Measurements from ENCODE around the gene KRT79.
"Not testable (repeated sequence)": the region's sequence is repeated elsewhere in the genome, so short reads cannot be mapped to it uniquely, and the experiment has no call there.

The KRT79 gene

GRCh38 chr12:52860102-52860823, 26.2 kb upstream of the KRT79 start:
- DNase-seq: no peak

DNA sequence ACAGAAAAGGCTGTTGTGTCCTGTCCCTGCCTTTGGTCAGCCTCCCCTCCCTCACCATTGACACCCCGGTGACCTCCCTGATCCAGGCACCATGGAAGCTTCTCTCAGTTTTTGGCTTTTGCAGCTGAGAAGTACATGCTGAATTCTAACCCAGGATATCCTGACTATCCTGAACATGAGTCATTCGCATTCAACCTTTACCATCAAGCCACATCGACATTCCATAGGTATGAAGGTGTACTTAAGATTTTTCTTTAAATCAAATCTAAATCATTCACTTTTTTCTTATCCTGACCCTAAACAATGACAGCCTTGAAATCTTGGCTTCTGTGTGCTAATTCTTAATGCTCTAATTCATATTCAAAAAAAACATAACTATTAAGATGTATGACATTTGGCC, 23.4 kb upstream of the KRT79 start:
- DNase-seq: no peak

DNA sequence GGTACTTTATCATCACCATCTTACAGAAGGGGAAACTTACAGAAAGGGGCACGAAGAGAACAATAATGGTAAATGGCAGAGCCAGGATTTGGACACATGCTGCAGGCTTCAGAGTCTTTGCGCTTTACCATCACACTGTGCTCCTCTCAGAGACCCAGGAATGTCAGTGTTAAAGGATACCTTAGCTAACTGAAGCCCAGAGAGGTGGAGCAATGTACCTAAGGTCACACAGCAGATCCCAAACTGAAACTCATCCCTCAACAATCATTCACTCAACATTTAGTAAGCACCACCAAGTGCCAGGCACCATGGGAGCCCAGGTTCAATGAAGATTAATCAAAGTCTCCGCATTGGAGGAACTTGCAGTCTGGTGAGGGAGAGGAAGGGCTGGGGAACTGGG, 22.7 kb upstream of the KRT79 start:
- DNase-seq: no peak

DNA sequence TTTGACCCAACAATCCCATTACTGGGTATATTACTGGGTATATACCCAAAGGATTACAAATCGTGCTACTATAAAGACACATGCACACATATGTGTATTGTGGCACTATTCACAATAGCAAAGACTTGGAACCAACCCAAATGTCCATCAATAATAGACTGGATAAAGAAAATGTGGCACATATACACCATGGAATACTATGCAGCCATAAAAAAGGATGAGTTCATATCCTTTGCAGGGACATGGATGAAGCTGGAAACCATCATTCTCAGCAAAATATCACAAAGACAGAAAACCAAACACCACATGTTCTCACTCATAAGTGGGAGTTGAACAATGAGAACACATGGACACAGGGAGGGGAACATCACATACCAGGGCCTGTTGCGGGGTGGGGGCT, 22.0 kb upstream of the KRT79 start:
- not testable (repeated sequence) for DNase-seq

DNA sequence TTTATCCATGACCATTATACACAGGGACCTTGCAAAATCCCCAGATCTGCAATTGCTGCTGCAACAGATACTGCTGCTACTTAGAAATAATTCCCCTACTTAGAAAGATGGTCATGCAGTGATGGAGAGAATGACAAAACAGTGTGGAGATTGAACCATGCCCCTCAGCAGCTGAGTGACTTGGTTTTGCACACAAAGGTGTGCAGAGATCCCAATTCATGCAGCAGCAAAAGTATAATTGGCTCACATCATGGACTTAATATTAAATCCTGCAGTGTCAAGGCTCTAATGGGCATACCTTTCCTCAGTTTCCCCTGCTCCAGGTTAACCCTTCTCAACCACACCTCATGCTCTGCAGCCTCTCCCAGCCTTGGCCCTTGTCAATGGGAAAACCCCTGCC, 17.7 kb upstream of the KRT79 start:
- no peak for DNase-seq

- no peak for DNase-seq
These were observed 16.6 kb upstream of the KRT79 start for GRCh38 chr12:52850681-52851080.

- DNase-seq: no peak
These were observed 15.4 kb upstream of the KRT79 start for GRCh38 chr12:52849511-52849910.

DNA sequence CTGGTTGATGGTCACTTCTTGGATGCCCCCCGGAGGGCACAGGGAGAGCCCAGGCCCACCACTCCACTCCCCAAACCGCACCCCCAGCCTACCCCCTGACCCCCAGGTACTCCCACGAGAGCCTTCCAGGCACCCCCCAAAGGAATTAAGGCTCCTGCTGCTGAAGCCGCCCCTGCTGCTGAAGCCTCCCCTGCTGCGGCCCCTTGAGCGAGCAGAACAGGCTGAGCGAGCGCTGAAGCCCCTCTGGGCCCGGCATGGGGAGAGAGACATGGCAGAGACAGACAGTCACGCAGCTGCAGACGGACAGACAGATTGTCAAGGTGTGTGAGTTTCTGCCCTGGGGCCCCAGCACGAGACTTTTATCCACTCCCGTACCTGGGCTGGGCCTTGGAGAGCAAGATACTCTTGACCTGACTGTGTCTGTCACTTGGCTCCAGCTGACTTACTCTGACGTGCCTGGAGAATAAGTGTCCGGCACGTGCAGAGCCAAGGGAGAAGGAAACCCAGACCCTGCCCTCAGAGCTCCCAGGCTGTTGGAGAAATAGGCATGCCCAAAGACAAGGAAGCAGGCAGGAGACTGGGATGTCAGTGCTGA, 14.6 kb upstream of the KRT79 start, which contains the start of gene KRT78:
TSS of gene KRT78 (minus strand) at position 334 of the 595 bp plus-strand sequence. CDS start at position 270, 64 bp downstream.
- DNase-seq: no peak

GRCh38 chr12:52847335-52848102, 13.4 kb upstream of the KRT79 start:
- DNase-seq: no peak

DNA sequence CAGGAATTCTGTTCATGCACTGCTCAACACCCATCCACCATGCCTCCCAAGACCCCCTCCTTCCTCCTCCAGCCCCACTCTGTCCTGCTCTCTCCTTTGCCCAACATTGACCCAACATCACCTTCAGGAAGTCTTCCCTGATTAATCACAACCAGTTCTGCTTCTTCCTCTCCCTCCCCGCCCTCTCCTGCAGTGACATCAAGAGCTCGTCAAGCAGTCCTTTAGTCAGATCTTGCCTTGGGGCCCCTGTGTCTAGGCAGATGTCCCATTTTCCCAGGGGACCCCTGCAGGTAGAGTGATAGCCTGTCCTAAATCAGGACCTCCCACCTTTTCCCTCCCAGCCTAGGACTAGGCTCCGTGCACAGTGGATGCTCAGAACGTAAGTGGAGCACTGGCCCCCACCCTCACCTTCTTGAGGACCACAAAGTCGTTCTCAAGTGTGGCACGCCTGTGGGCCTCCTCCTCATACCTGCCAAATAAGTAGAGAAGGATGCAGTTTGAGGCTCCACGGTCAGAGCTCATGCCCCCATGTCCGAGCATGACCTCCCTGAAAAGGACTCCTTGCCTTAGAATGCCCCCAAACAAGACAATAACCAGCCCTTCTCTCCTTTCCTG, 12.4 kb upstream of the KRT79 start:
- DNase-seq: no peak

DNA sequence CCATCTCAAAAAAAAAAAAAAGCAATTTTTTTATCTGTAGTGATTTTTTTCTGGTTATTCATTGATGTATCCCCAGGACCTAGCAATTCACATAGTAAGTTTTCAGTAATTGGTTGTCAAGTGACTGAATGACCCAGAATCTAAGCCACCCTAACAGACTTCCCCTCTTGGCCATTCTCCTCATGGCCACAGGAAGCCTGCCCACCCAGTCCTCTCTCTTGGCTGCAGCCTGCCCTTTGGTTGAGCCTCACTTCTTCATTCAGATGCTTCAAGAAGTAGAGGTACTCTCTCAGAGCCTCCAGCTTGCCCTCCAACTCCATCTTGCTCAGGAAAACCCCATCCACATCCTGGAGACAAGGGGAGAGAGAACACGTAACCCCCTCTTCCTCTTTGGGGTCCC, 11.8 kb upstream of the KRT79 start:
- no peak for DNase-seq

GRCh38 chr12:52844386-52844785, 10.3 kb upstream of the KRT79 start:
- no peak for DNase-seq

- no peak for DNase-seq
These were observed 5.5 kb upstream of the KRT79 start for GRCh38 chr12:52839436-52840105.

- DNase-seq: no peak
These were observed 4.7 kb upstream of the KRT79 start for GRCh38 chr12:52838609-52839435.

DNA sequence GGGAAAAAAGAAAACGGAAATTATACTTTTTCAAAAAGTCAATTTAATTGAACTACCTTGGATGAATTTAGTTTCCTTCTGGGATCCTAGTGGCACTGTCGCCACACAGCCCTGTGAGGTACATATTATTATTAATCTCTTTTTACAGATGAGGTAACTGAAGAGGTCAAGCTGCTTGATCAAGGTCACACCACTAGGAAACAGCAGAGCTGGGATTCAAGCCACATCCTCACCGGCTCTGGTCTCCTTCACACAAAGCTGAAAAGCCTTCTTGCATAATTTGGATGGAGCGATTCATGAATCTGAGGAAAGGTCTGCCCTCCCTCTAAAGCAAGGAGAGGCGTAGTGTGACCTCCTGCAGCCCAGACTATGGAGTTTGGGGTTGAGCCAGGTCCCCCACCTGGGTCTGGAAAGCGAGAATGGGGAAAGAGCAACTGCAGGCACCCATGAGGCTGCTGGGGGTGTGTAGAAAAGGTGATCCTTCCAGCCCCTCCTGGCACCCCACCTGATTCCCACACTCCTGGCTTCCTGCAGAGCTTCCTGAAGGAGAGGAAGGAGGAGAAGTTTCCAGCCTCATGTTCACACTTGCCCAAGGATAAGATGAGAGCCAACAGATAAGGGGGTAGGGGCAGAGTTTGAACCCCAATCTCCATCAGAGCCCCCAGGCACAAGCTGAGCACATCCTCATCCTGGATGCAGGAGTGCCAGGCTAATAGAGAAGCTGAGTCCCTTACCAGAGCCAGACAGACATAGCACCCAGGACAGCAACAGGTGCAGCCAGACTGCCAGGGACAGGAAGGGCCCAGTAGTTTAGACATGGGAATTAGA, 3.9 kb upstream of the KRT79 start:
- DNase-seq: no peak

DNA sequence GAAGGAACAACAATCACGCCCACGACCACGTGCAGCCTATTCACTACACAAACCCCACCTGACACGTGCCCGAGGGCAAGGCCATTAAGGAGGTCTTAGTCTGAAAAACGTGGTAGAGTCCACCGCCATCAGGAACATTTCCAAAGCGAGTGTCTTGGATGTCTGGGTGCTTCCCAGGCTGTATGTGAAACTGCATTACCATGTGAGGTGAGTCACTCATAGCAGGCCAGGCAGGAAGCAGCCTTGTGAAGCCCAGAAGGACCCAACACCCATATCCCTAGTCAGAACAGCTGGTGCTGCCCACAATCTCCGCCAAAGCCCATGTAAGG, 3.3 kb upstream of the KRT79 start:
- no peak for DNase-seq

DNA sequence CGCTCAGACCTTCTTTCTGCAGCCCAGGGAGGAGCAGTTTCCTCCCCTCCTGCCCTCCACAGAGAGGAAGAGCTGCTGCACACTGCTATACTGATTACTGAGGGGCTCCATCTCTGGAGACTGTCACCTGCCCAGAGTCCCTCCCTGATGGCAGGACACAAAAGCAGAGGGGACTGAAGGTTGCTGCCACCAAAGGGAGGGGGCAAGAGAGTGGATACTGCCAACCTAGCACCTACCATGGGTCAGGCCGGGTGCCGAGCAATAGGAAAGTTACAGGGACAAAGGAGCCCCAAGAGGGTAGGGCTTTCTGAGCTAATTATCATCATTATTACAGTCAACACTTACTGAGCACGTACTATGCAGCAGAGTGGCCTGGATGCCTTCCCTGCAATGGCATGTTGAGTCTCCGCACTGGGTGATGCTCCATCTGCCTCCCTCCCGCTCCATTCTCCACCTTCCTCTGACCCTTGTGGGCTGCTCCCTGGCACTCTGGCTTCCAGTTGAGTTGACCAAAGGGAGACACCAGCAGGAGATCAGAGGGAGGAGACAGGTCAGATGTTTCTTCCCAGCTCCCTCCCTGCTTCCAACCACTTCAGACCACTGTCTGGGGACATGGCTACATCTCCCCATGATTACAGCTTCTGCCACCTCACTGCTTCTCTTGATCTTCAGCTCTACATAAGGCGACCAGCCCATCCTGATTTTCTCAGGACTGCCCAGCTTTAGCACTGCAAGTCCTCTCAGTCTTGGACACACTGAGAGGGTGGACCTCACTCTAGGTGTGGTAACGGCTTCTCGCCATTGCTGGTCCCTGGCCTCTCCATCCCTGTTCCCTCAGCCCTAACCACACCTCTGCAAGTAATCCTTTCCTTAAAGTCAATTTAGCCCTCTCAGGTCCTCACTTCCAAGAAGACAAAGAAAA, 2.6 kb upstream of the KRT79 start:
- no peak for DNase-seq

- no peak for DNase-seq
These were observed 1.9 kb upstream of the KRT79 start for GRCh38 chr12:52836042-52836466.

DNA sequence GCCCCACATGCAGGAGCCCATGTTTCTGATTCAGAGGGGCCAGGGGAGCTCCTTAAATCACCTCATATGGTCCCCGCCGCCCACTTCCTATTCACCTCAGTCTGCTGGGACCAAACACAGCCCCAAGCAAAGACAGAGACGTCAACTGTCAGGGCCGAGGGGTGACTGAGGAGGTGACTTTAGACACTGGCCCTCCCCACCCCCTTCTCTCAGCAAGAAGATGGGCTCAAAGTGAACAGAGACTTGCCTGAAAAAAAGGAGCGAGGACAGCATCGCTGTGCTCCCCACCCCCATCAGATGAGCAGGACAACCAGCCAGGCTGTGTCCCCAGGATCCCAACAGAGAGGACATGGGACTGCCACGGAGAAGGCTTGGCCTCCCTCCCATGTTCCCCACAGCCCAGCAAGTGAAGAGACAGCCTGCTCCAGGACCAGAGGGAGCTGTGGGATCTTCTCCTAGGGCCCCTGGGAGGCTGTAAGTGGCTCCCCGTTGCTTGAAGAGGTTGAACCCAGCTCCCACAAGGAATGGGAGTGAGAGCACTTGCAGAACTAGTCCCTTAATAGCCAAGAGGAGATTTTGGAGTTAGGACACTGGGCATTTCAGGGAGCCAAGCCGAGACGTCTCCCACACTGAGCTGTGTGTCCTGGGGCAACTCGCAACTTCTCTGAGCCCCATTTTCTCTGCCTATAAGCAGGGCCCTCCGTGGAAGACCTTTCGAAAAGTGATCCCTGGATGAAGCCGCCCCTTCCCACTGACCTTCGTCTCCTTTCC, 1.3 kb upstream of the KRT79 start:
- DNase-seq: no peak

GRCh38 chr12:52834727-52835001, 553 bp upstream of the KRT79 start:
- no peak for DNase-seq

All from NCI-H1930 (cell line).